Astrocyte of the hippocampus (primary cell): ENCODE data around the gene NUP50.
A peak's percentile ranks its signal among the peaks of the same experiment; 100 is the strongest.

Source experiments
- DNase-seq: peaks from one replicate; pipeline ENCODE4 v3.0.0; 2011; ENCODE audit warnings: low read depth, low spot score

NUP50 gene

GRCh38 chr22:45208993-45209838, 45.5 kb downstream of the NUP50 start:
- peak; percentile 67 for DNase-seq

- no peak for DNase-seq
Observed at GRCh38 chr22:45210174-45210573, 46.4 kb downstream of the NUP50 start.

- no peak for DNase-seq
Observed at GRCh38 chr22:45210577-45210976, 46.9 kb downstream of the NUP50 start.

- DNase-seq, result no peak
Observed at GRCh38 chr22:45210991-45211390, 47.3 kb downstream of the NUP50 start.

GRCh38 chr22:45211435-45211834, 47.7 kb downstream of the NUP50 start:
- no peak for DNase-seq

GRCh38 chr22:45211848-45212247, 48.1 kb downstream of the NUP50 start:
- DNase-seq, result no peak

- DNase-seq, result peak; percentile 96
Observed at GRCh38 chr22:45212306-45212709, 48.6 kb downstream of the NUP50 start.

- peak; percentile 58 for DNase-seq
Observed at GRCh38 chr22:45212992-45213751, 49.4 kb downstream of the NUP50 start.

- peak; percentile 57 for DNase-seq
Observed at GRCh38 chr22:45216133-45217003, 52.6 kb downstream of the NUP50 start.

- DNase-seq, result no peak
Observed at GRCh38 chr22:45217345-45217744, 53.6 kb downstream of the NUP50 start.

- DNase-seq, result no peak
Observed at GRCh38 chr22:45217806-45218205, 54.1 kb downstream of the NUP50 start.

- DNase-seq, result no peak
Observed at GRCh38 chr22:45218976-45219375, 55.3 kb downstream of the NUP50 start.

- DNase-seq, result no peak
Observed at GRCh38 chr22:45221201-45221600, 57.5 kb downstream of the NUP50 start.

GRCh38 chr22:45223304-45224117, 59.8 kb downstream of the NUP50 start:
- DNase-seq, result no peak

- DNase-seq, result no peak
Observed at GRCh38 chr22:45224331-45224730, 60.6 kb downstream of the NUP50 start.

GRCh38 chr22:45224988-45225731, 61.4 kb downstream of the NUP50 start:
- no peak for DNase-seq

GRCh38 chr22:45225732-45226502, 62.2 kb downstream of the NUP50 start:
- DNase-seq, result no peak

- DNase-seq, result no peak
Observed at GRCh38 chr22:45226503-45227186, 62.9 kb downstream of the NUP50 start.
